ENCODE results near the gene SLAMF9.

GRCh38 chr1:159938211-159938852 is 15.7 kb downstream of the SLAMF9 start:
- no peak for TF ChIP-seq ZNF274 (IDR thresholded peaks at IDR 0.05; ENCODE audit: low read depth, low read length)
- TF ChIP-seq, protein P1, sequence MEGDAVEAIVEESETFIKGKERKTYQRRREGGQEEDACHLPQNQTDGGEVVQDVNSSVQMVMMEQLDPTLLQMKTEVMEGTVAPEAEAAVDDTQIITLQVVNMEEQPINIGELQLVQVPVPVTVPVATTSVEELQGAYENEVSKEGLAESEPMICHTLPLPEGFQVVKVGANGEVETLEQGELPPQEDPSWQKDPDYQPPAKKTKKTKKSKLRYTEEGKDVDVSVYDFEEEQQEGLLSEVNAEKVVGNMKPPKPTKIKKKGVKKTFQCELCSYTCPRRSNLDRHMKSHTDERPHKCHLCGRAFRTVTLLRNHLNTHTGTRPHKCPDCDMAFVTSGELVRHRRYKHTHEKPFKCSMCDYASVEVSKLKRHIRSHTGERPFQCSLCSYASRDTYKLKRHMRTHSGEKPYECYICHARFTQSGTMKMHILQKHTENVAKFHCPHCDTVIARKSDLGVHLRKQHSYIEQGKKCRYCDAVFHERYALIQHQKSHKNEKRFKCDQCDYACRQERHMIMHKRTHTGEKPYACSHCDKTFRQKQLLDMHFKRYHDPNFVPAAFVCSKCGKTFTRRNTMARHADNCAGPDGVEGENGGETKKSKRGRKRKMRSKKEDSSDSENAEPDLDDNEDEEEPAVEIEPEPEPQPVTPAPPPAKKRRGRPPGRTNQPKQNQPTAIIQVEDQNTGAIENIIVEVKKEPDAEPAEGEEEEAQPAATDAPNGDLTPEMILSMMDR (IDR thresholded peaks at IDR 0.05 in 2 of 3, conservative IDR thresholded peaks at IDR 0.05 in 1 of 3; ENCODE audit: borderline replicate concordance in 1 of 3, insufficient read depth in 1 of 3, low read depth in 2 of 3, low read length in 2 of 3), result no peak
- TF ChIP-seq POLR2AphosphoS5 (IDR thresholded peaks at IDR 0.05; ENCODE audit: low read depth, low read length), result no peak
- TF ChIP-seq, protein P2, sequence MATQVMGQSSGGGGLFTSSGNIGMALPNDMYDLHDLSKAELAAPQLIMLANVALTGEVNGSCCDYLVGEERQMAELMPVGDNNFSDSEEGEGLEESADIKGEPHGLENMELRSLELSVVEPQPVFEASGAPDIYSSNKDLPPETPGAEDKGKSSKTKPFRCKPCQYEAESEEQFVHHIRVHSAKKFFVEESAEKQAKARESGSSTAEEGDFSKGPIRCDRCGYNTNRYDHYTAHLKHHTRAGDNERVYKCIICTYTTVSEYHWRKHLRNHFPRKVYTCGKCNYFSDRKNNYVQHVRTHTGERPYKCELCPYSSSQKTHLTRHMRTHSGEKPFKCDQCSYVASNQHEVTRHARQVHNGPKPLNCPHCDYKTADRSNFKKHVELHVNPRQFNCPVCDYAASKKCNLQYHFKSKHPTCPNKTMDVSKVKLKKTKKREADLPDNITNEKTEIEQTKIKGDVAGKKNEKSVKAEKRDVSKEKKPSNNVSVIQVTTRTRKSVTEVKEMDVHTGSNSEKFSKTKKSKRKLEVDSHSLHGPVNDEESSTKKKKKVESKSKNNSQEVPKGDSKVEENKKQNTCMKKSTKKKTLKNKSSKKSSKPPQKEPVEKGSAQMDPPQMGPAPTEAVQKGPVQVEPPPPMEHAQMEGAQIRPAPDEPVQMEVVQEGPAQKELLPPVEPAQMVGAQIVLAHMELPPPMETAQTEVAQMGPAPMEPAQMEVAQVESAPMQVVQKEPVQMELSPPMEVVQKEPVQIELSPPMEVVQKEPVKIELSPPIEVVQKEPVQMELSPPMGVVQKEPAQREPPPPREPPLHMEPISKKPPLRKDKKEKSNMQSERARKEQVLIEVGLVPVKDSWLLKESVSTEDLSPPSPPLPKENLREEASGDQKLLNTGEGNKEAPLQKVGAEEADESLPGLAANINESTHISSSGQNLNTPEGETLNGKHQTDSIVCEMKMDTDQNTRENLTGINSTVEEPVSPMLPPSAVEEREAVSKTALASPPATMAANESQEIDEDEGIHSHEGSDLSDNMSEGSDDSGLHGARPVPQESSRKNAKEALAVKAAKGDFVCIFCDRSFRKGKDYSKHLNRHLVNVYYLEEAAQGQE (IDR thresholded peaks at IDR 0.05; ENCODE audit: low read depth), result no peak
- TF ChIP-seq POLR2A (IDR thresholded peaks at IDR 0.05; ENCODE audit: borderline replicate concordance, extremely low read depth, insufficient read depth, insufficient read length), result no peak
- no peak for TF ChIP-seq RAD21 (IDR thresholded peaks at IDR 0.05; ENCODE audit: low read depth)
